GM21515 (cell line): ENCODE measurements around the gene PEAK1.
A peak's percentile ranks its signal among the peaks of the same experiment; 100 is the strongest.

Experiments used
- ATAC-seq: cut with Tn5 transposase; IDR thresholded peaks from one replicate; pipeline ENCODE4 v1.9.1; 2021; ENCODE audit not compliant: unreplicated experiment

Gene PEAK1

GRCh38 chr15:77419836-77420609, at the start of gene PEAK1:
Gene PEAK1 (minus strand): TSS chr15:77420104. CDS start chr15:77181926, 238,178 bp downstream.
- ATAC-seq = peak; percentile 89

GRCh38 chr15:77468896-77469295, 49.0 kb upstream of the PEAK1 start:
- no peak for ATAC-seq

GRCh38 chr15:77466521-77466920, 46.6 kb upstream of the PEAK1 start:
- no peak for ATAC-seq

GRCh38 chr15:77464129-77464865, 44.4 kb upstream of the PEAK1 start:
- ATAC-seq = no peak

- no peak for ATAC-seq
These were observed 41.6 kb upstream of the PEAK1 start for GRCh38 chr15:77461486-77461885.

GRCh38 chr15:77459031-77459430, 39.1 kb upstream of the PEAK1 start:
- ATAC-seq = no peak

GRCh38 chr15:77457905-77458265, 38.0 kb upstream of the PEAK1 start:
- no peak for ATAC-seq

GRCh38 chr15:77457191-77457904, 37.4 kb upstream of the PEAK1 start:
- no peak for ATAC-seq

- no peak for ATAC-seq
These were observed 36.8 kb upstream of the PEAK1 start for GRCh38 chr15:77456746-77457145.

GRCh38 chr15:77455696-77456321, 35.9 kb upstream of the PEAK1 start:
- no peak for ATAC-seq

- ATAC-seq = no peak
These were observed 35.0 kb upstream of the PEAK1 start for GRCh38 chr15:77454951-77455350.

- ATAC-seq = no peak
These were observed 34.4 kb upstream of the PEAK1 start for GRCh38 chr15:77454265-77454664.

- ATAC-seq = no peak
These were observed 27.0 kb upstream of the PEAK1 start for GRCh38 chr15:77446840-77447390.

GRCh38 chr15:77440378-77440999, 20.6 kb upstream of the PEAK1 start:
- no peak for ATAC-seq

GRCh38 chr15:77437264-77437663, 17.4 kb upstream of the PEAK1 start:
- no peak for ATAC-seq

GRCh38 chr15:77436822-77437221, 16.9 kb upstream of the PEAK1 start:
- no peak for ATAC-seq

GRCh38 chr15:77430652-77431051, 10.7 kb upstream of the PEAK1 start:
- ATAC-seq = no peak

GRCh38 chr15:77430213-77430612, 10.3 kb upstream of the PEAK1 start:
- no peak for ATAC-seq

- ATAC-seq = no peak
These were observed 7.0 kb upstream of the PEAK1 start for GRCh38 chr15:77426871-77427270.

- no peak for ATAC-seq
These were observed 6.5 kb upstream of the PEAK1 start for GRCh38 chr15:77426377-77426776.

GRCh38 chr15:77425104-77425503, 5.2 kb upstream of the PEAK1 start:
- ATAC-seq = no peak
